BE2C (cell line): Measurements from ENCODE around the gene PAK1IP1.
A peak's percentile ranks its signal among the peaks of the same experiment; 100 is the strongest.
"Not testable (repeated sequence)": the region's sequence is repeated elsewhere in the genome, so short reads cannot be mapped to it uniquely, and the experiment has no call there.

Experiments
- DNase-seq: peaks from one replicate; pipeline ENCODE4 v3.0.0-alpha.2; 2020
- H3K27me3 ChIP-seq: fragments of 250-450 bp; sonication (Bioruptor Pico); 2 replicates; pipeline ENCODE4 v1.5.1; 2020; ENCODE audit warnings: mild to moderate bottlenecking
- H3K36me3 ChIP-seq: fragments of 250-450 bp; sonication (Bioruptor Pico); 2 replicates; pipeline ENCODE4 v1.5.1; 2020; ENCODE audit warnings: mild to moderate bottlenecking
- H3K4me1 ChIP-seq: fragments of 250-450 bp; sonication (Bioruptor Pico); 2 replicates; pipeline ENCODE4 v1.5.1; 2020
- H3K4me3 ChIP-seq: 2 replicates; pipeline ENCODE4 v1.5.1; 2011; ENCODE audit warnings: low read depth, low read length
- H3K9me3 ChIP-seq: fragments of 250-450 bp; sonication (Bioruptor Pico); 2 replicates; pipeline ENCODE4 v1.5.1; 2020
- TF ChIP-seq, protein P1 (sequence below): IDR thresholded peaks from 2 replicates; pipeline ENCODE4 v1.5.1; 2012; ENCODE audit warnings: mild to moderate bottlenecking, low read depth, low read length

PAK1IP1 gene

DNA sequence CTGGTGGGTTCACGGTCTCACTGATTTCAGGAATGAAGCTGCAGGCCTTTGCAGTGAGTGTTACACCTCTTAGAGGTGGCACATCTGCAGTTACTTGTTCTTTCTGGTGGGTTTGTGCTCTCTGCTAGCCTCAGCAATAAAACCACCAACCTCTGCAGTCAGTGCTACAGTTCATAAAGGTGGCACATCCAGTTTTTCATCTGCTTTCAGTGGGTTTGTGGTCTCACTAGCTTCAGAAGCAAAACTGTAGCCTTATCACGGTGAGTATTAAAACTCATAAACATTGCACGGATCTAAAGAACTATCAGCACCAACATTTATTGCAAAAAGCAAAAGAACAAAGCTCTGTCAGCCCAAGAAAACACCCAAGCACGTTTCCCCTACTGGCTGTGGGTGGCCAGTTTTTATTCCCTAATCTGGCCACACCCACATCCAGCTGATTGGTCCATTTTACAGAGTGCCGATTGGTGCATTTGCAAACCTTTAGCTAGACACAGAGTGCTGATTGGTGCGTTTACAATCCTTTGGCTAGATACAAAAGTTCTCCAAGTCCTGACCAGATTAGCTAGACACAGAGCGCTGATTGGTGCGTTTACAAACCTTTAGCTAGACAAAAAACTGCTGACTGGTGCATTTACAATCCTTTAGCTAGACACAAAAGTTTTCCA is 24.7 kb downstream of the PAK1IP1 start:
- peak overlapping the region; percentile 60 for H3K4me3 ChIP-seq
- peak; percentile 15 for DNase-seq
- no peaks in the 10 kb centered on the region for H3K36me3 ChIP-seq
- TF ChIP-seq, protein P1, sequence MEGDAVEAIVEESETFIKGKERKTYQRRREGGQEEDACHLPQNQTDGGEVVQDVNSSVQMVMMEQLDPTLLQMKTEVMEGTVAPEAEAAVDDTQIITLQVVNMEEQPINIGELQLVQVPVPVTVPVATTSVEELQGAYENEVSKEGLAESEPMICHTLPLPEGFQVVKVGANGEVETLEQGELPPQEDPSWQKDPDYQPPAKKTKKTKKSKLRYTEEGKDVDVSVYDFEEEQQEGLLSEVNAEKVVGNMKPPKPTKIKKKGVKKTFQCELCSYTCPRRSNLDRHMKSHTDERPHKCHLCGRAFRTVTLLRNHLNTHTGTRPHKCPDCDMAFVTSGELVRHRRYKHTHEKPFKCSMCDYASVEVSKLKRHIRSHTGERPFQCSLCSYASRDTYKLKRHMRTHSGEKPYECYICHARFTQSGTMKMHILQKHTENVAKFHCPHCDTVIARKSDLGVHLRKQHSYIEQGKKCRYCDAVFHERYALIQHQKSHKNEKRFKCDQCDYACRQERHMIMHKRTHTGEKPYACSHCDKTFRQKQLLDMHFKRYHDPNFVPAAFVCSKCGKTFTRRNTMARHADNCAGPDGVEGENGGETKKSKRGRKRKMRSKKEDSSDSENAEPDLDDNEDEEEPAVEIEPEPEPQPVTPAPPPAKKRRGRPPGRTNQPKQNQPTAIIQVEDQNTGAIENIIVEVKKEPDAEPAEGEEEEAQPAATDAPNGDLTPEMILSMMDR = no peak
- H3K9me3 ChIP-seq = no peaks in the 10 kb centered on the region; the same call in 1 of the 2 replicates
- peaks cover 7% of the 10 kb centered on the region for H3K4me1 ChIP-seq
- no peaks in the 10 kb centered on the region for H3K27me3 ChIP-seq

DNA sequence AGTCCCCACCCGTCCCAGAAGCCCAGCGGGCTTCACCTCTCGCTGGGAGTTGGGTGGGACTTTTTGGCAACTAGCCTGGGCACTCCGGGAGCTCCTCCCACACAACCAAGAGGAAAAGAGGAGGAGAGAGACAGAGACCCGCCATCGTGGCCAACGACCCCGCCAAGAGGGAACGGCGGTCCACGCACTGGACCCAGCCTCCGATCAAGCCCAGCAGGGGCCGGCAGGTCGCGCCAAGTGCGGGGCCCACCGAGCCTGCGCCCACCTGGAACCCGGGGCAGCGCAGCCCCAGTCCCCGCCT is 25.1 kb downstream of the PAK1IP1 start:
- H3K36me3 ChIP-seq = no peaks in the 10 kb centered on the region
- TF ChIP-seq, protein P1 = no peak
- H3K4me1 ChIP-seq = peaks cover 7% of the 10 kb centered on the region
- H3K9me3 ChIP-seq = no peaks in the 10 kb centered on the region; the same call in 1 of the 2 replicates
- DNase-seq = no peak
- peak overlapping the region; percentile 60 for H3K4me3 ChIP-seq
- no peaks in the 10 kb centered on the region for H3K27me3 ChIP-seq

DNA sequence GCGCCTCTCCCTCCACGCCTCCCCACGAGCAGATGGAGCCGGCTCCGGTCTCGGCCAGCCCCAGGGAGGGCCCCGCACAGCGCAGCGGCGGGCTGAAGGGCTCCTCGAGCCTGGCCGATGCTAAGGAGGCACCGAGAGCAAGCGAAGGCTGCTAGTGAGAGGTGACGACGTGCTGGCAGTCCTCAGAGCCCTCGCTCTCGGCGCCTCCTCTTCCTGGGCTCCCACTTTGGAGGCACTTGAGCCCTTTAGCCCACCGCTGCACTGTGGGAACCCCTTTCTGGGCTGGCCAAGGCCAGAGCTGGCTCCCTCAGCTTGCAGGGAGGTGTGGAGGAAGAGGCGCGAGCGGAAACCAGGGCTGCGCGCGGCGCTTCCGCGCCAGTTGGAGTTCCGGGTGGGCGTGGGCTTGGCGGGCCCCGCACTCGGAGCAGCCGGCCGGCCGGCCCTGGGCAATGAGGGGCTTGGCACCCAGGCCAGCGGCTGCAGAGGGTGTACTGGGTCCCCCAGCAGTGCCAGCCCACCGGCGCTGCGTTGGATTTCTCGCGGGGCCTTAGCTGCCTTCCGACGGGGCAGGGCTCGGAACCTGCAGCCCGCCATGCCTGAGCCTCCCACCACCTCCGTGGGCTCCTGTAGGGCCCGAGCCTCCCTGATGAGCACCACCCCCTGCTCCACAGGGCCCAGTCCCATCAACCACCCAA is 25.6 kb downstream of the PAK1IP1 start:
- Histone ChIP-seq H3K27me3 (no peaks in the 10 kb centered on the region), H3K36me3 (no peaks in the 10 kb centered on the region), H3K9me3 (no peaks in the 10 kb centered on the region; the same call in 1 of the 2 replicates), H3K4me1 (peaks cover 7% of the 10 kb centered on the region), H3K4me3 (peak overlapping the region; percentile 60)
- peak; percentile 30 for DNase-seq
- TF ChIP-seq, protein P1 = no peak

DNA sequence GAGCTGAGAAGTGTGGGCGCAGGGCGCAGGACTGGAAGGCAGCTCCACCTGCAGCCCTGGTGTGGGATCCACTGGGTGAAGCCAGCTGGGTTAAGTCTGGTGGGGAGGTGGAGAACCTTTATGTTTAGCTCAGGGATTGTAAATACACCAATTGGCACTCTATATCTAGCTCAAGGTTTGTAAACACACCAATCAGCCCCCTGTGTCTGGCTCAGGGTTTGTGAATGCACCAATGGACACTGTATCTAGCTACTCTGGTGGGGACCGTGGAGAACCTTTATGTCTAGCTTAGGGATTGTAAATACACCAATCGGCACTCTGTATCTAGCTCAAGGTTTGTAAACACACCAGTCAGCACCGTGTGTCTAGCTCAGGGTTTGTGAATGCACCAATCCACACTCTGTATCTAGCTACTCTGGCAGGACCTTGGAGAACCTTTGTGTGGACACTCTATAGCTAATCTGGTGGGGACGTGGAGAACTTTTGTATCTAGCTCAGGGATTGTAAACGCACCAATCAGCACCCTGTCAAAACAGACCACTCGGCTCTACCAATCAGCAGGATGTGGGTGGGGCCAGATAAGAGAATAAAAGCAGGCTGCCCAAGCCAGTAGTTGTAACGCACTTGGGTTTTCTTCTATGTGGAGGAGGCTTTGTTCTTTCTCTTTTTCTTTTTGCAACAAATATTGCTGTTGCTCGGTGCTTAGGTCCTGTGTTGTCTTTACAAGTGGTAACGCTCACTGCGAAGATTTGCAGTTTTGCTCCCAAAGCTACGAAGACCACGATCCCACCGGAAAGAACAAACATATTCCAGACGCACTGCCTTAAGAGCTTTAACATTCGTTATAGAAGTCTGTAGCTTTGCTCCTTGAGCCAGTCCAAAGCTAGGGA is 26.4 kb downstream of the PAK1IP1 start:
- not testable (repeated sequence) for DNase-seq, H3K4me1 ChIP-seq, H3K36me3 ChIP-seq, H3K9me3 ChIP-seq, H3K27me3 ChIP-seq
- H3K4me3 ChIP-seq = peak overlapping the region; percentile 60

DNA sequence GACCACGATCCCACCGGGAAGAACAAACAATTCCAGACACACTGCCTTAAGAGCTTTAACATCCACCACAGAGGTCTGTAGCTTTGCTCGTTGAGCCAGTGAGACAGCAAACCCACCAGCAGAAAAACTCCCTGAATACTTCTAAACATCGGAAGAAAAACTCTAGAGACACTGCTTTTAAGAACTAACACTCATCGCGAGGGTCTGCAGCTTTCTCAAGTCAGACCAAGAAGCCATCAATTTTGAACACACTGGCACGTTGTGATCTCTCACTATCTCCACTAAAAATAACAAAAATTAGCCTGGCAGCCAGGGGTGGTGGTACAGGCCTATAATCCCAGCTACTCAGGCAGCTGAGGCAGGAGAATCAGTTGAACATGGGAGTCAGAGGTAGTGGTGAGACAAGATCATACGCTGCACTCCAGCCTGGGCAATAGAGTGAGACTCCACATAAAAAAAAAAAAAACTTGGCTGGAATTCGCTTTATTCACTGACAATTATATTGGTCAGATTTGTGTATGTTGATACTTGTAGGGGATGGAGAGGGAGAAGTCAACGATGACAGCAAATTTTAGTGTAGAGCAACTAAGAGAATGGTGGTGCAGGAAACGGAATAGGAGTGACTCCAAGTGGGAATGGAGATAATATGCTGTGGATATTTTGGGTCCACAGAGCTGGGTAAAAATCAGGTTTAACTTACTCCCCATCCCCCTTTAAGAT is 27.2 kb downstream of the PAK1IP1 start:
- Histone ChIP-seq H3K27me3 (no peaks in the 10 kb centered on the region), H3K4me1 (peaks cover 7% of the 10 kb centered on the region), H3K9me3 (no peaks in the 10 kb centered on the region; the same call in 1 of the 2 replicates), H3K36me3 (peaks cover 4% of the 10 kb centered on the region), H3K4me3 (peak overlapping the region; percentile 85)
- DNase-seq = no peak
- TF ChIP-seq, protein P1 = no peak

DNA sequence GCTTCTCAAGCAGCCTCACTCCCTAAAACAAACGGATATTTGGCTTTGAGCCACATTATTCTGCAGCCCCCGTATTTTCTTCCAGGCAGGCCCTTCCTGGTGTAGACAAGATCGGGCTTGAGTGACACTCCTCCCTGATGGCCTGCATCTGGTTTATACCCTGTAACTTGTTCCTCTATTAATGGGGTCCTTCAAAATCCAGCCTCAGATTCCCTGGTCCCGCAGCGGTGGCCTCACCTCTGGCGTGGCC is 27.7 kb downstream of the PAK1IP1 start:
- Histone ChIP-seq H3K4me3 (peak overlapping the region; percentile 85), H3K4me1 (peaks cover 7% of the 10 kb centered on the region), H3K36me3 (peaks cover 4% of the 10 kb centered on the region), H3K27me3 (no peaks in the 10 kb centered on the region), H3K9me3 (no peaks in the 10 kb centered on the region; the same call in 1 of the 2 replicates)
- no peak for DNase-seq
- TF ChIP-seq, protein P1 = no peak
